ENCODE data around the gene THADA.

DNA sequence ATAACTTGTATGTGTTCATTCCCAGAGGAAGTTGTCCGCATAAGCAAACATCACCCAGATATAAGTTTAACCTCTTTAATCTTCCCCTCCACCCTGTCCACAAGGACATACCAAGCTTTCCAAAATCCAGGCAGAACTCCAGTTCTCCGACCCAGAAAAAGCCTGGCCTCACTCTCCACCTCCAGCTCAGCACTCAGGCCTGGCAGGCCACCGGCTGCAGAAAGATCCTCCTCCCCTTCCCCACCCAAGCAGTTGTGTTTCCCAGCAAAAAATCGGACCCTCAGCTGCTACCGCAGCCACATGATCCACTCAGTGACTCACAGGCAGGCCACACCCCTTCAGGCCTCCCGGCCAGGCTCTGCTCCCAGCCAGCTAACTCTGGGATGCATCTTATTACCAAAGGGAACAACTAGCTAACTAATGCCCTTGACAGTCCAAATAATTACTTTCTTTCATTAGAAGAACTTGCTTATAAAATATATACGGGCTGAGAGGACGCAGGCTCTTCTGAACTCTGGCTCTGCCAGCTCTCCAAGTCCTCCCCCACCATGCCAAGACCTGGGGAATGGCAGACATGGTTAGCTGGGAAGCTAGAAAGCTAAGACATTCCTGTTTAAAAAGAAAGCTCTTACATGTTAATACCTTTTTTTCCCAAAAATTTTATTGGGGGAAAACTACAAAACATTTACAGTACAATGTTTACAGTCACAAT is 373.9 kb downstream of the THADA start:
- TF ChIP-seq CTCF (IDR thresholded peaks at IDR 0.05) (no peak), ZNF121 (CRISPR knock-in tag; IDR thresholded peaks at IDR 0.05) (no peak), ZNF416 (CRISPR knock-in tag; IDR thresholded peaks at IDR 0.05) (no peak), ELF4 (CRISPR knock-in tag; IDR thresholded peaks at IDR 0.05; ENCODE audit: low read depth) (no peak)
